ENCODE measurements around the gene ASTN2.

Gene ASTN2

DNA sequence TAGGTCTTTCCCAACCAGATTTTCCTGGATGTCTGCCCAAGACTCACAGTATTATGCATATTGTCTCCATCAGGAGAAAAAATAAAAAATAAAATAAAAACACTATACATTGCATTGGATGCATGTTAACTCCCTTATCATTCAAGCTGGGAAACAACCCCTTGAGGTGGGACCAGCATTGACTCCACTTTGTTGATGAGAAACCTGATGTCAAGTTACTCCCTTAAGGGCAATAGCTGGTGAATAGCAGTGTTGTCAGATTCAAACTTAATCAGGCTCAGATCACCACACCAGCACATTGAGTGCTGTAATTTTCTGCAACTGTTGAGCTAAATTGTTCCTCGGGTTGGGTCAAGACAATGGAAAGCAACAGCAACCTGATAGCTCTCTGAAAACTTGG is 991.7 kb downstream of the ASTN2 start:
- no peak for DNase-seq

DNA sequence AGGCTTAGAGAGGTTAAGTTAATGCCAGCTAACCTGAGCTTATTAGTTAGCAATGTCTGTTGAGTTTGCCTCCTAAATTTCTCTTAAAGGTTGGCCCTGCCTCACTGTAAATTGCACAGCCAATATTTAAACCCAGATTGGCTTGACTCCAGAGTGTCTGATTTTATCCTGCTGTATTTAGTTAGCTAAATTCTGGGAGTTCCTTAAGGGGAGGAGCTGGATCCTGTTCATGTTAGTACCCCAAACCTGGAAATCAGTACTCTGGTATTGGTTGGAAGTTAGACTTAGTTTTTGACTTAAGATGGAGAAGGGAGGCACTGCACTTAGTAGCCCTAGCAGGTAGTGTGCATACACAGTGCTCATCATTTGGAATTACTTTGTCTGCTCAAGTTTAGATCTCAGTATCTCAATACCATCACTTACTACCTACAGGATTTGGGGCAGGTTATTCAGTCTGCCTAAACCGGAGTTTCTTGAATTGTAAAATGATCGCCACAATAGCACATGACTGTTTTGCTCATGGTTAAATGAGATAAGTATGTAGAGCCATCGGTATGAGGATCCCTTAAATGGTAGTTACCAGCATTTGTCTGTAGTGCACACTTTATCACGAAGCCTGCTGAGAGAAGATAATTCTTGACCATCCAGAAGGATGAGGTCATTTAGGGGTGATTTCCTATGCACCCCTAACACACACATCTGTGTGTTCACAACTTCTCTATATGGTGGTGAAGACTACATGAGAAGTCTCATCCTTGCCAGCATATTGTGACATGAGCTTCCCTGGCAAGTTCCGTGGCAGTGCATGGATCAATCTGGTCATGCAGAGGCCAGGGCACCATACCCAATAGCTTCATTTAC is 992.5 kb downstream of the ASTN2 start:
- no peak for DNase-seq

DNA sequence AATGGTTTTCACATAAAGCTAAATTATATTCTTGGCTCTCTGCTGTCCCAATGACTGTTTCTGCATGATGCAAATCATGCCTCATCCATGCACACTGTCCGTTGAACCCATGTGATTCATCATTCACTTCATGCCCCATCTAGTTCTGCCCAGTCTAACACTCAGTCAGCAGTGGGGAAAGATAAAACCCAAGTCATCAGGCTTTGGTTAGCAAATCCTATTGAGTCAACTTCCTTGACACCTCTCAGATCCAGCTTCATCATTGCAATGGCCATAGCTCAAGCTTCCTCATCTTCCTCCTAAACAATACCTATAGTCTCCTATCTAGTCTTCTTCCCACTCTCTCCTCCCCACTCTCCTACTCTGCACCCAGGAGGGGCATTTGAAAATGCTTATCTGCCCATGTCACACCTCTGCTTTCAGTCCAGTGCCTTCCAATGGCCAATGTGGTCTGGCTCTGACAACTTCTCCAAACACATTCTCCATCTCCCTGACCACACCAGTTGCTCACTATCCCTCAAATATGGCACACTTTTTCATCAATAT is 993.8 kb downstream of the ASTN2 start:
- DNase-seq = no peak

DNA sequence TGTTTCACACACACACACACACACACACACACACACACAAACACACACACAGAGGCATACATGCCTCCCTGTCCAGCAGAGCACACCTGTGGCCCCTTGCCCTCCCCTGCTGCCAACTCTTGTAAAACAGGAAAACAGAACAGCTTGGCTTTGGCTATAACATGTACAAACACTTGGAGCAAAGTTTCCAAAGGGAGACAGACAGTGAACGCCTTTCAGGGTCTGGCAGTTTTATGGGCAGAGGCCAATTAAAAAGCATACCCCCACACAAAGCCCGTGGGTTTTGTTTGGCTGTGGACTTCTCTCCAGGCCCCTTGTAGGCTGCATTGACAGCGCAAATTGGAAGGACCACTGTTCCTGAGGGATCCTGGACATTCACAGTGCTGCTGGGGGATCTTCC is 995.7 kb downstream of the ASTN2 start:
- DNase-seq = no peak

DNA sequence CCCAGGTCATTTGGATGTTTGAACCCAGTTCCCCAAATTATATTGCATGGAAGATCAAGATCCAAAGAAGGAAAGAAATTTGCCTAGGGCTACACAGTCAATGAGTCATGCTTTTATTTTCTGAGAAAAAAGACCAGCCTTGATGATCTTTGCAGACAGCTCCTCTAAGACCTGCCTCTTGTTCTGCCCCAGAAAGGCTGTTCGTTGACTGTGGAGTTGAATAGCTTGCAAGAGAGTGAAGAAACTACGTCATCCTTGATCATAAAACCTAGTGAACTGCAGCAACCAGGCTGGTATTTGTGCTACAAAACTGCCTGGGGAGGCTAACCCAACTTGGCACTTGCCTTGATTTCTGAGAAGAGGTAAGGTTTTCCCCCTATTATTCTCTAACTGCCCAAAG is 997.4 kb downstream of the ASTN2 start:
- no peak for DNase-seq

DNA sequence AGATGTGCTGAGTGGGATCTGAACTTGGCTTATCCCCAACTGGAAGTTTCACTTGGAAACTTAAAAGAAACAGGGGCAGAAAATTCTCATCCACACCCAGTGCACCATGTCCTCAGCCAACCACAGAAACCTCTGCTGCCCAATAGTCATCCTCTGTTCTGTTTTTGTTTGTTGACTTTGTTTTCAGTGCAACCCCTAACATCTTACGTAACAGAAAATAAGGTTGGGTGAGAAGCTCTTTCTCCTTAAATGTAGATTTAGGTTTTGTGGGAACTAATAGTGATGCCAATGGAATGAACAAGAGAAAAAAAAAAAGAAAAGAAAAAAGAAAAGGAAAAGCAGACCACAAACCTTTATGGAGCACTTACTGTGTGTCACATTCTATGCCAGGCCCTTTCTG is 998.4 kb downstream of the ASTN2 start:
- no peak for DNase-seq

DNA sequence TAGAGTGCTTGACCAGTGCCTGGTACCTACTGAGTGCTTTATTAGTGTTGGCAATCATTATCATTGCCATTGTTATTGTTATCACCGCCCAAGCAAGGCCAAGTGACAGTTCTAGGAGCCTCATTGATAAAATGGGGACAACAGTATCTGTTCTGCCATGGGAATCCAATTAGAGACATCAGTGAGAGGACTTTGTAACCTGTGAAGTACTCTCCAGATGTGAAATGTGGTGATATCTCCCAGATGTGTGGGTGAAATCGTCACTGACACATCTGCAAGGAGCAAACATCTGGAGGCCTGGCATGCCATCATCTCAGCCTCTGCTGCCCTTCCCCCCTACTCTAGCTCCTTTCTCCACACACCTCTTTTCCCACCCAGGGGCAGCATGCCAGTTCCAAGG is 1000.5 kb downstream of the ASTN2 start:
- DNase-seq = peak; percentile 43

DNA sequence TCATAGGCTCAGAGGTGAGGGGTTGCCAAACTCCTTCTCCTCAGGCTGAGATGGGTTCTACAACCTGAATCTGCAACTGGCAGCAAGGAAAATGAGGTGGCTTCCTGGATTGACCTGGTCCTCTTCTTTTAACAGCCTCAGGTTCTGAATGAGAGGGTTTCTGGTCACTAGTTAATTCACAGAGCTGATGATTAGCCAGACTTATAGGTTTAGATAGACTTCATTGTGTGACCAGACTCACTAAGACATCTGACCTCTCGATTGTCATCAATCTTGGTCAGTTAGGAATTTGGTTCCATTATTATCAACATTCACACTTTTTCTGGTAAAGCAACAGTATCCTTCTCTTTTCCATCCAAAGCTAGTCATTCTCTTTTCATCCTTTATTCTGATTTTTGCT is 1003.4 kb downstream of the ASTN2 start:
- DNase-seq = no peak

DNA sequence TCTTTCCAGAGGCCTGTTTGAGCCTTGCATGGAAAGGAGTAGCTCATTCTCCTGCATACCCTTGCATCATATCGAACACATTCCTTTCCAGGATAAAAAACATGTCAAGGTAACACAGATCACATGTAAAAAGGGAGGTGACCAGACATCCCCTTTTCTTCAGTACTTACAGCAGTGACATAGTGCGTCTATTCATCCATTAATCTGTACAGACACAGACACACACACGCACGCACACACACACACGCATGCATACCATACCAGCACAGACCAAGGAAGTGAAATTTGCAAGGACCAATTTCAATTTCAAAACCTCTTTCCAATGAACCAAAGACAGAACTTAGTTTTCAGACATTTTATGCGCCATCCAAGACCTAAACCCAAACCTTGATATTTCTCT is 1005.2 kb downstream of the ASTN2 start:
- DNase-seq = no peak

DNA sequence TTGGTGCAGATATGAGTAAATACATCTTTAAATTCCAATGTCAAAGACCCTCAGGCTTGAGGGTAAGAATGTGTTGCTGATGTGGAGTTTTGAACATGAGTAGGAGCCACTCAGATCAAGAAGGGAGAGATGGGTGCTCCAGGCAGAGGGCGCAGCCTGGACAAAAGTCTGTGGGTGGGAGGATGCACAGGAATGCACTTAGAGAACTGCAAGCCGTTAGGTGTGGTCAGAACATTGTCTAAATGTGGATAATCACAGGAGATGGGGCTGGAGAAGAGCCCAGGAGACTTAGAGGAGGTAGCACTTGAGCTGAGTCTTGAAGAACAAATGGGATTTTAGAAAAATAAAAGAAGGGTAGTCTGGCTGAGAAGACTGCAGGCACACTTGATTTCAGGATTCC is 1005.7 kb downstream of the ASTN2 start:
- DNase-seq = no peak

DNA sequence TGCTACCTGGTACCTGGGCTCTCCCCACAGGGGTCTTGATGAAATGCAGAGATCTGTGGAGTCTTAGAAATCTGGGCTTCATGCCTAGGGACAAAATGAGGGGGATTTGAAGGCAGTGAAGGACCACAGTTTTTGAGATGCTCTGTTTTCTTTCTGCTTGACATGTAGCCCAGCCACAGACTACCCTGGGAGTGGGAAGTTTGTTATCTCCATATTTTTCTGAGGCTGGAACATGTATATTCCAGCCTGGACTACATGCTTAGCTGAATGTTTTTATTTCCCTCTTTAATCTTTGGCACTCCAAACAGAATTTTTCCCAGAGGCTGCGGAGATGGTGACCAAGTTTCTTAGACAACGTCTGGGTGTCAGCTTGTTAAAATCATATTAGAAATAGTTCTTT is 1008.4 kb downstream of the ASTN2 start:
- no peak for DNase-seq

DNA sequence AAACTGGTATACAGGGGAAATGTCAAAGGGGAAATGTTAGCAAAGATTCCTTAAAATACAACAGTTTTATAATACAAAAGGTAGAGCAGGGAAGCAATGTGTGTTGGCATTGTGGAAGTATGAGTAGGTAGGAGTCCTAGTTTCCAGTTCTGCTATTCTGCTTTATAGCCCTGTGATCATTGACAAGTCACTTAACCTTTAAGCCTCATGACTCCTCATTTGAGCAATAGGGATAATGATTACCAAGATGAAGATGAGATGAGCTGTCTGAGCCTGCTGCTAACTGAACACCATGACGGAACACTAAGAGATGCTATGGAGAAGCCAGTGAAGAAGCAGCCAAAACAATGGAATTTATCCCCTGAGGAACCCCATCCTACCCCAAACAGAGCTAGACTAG is 1009.5 kb downstream of the ASTN2 start:
- no peak for DNase-seq

DNA sequence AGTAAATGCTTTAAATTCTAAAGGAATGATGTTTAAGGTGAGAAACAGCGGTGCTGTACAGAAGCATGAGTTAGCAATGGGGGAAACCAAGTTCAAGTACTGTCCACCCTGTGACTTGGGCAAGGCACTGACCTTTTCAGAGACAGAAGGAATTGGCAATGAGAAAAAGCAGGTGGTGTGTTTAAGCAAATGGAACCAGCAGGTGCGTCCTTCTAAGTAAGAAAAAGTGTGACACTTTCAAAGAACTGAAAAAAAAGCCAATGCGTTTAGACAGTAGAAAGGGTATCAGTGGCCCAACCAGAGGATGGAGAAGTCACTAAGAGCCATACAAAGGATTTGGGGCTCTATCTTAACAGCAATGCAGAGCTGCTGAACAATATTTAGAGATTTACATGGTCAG is 1010.6 kb downstream of the ASTN2 start:
- DNase-seq = no peak

DNA sequence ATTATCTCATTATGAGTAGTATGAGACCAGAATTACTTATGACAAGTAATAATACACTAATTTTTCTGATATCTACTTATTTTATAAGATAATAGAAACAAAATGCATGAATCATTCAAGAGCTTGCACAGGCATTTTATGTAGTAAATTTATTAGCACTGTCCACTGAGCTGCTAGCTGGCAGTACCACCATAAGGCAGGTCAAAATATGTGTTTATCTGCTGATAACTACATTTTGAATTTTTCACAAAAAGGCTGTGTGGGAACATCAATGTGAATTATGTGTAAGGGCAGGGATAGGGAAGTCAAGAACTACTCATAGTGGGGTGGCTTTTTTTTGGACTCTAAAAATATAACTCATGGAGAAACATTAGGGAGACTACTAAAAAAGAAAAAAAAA is 1011.7 kb downstream of the ASTN2 start:
- no peak for DNase-seq

DNA sequence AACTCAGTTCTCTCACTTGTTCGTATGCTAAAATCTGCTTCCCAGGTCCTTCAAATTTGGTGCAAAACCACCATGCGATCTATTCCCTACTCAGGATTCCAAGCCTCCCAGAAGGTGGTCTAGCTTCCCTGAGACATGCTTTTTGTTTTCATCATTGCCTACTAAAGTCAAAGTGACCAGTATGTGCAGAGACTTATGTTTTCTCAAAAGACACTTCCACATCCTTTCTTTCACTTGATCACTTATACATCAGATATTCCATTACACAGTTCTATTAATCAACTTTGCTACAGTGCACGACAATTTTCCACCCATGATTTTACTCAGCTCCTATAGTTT is 1019.2 kb downstream of the ASTN2 start:
- no peak for DNase-seq

DNA sequence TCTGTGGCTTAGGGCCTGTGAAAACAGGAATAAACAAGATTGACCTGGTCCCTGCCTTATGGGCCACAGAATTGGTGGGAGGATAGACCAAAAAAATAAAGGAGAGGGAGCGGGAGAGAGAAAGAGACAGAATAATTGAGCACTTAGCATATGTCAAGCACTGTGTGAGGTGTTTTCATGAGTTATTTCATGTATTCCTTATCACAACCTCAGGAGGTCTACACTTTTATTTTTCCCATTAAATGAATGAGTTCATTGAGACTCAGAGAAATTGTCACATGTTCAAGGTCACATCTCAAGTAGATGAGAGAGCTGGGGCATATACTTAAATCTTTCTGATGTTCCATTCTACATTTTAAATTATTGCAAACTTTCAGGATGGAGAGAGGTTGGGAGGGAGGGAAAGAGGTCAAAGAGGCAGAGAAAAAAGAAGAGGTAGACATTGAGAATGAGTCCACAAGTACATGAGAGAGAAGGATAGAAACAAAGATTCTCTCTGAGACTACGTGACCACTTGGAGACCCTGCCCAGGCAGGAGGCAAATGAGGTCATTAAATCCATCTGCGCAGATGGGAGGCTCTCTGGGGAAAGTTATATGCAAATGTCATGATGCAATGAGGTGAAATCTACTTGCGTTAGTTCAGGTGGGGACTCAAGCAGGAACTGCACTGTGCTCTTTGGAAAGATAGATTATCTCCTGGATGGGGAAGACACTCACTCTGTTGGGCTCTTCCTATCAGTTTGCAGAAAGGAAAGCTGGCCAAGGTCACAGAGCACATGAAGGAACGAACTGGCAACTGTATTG is 1019.8 kb downstream of the ASTN2 start:
- DNase-seq = no peak

DNA sequence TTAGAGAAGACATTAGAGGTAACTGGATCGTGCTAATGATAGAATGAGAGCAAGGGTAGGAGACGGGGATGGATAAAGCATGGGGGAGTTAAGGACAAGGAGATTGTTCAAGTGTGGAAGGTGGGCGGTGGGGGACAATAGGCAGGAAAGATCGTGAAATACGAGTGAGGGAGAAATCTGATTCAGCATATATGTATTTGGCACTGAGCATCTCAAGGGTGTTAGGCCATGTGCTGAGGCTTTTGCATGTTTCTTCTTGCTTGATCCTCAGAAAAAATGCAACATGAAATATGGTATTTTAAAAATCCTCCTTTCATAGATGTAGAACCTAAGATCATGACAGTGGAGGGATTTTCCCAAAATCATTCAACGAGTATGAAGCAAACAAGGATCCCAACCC is 1020.8 kb downstream of the ASTN2 start:
- DNase-seq = no peak

DNA sequence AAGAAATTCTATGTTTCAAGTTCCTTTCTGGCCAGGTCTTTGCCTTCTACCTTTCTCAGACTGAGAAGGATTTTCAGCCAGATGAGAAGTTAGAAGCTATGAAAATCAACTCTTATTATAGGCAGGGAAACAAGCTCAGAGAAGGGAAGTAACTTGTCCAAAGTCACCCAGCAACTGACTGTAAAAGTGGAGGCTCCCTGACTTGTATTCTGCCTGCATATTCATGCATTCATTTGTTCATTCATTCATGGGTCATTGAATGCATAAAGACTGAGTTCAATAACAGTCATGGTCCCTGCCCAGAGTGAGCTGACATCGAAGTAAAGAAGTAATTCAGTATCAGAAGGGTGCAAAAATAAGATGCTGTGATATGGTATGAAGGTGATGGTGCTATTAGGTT is 1021.7 kb downstream of the ASTN2 start:
- no peak for DNase-seq

DNA sequence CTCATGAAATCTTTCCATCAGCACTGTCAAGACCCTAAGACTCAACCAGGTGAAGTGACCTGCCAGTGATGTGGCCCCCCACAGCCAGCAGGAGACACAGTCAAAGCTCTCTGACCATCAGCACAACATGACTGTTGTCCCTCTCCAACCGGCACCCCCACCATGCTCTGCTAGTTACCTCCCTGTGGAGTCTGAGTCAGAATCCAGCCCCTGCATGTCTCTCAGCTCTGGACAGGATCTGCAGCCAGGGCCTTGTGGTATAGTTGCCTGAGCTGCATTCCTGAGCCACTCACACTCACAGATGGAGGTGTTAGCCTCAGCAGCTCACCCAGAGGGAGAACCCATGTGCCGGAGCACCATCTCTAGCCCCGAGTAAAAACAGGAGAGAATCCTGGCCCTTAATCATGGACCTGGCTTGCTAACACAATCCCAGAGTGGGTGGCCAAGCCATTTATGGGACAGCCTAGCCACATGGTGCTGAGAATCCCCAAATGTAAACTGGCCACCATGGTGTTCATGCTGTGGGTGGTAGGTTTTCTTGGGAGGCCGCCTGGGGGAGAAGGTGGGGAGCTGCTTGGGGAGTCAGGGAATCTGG is 1023.5 kb downstream of the ASTN2 start:
- DNase-seq = no peak

DNA sequence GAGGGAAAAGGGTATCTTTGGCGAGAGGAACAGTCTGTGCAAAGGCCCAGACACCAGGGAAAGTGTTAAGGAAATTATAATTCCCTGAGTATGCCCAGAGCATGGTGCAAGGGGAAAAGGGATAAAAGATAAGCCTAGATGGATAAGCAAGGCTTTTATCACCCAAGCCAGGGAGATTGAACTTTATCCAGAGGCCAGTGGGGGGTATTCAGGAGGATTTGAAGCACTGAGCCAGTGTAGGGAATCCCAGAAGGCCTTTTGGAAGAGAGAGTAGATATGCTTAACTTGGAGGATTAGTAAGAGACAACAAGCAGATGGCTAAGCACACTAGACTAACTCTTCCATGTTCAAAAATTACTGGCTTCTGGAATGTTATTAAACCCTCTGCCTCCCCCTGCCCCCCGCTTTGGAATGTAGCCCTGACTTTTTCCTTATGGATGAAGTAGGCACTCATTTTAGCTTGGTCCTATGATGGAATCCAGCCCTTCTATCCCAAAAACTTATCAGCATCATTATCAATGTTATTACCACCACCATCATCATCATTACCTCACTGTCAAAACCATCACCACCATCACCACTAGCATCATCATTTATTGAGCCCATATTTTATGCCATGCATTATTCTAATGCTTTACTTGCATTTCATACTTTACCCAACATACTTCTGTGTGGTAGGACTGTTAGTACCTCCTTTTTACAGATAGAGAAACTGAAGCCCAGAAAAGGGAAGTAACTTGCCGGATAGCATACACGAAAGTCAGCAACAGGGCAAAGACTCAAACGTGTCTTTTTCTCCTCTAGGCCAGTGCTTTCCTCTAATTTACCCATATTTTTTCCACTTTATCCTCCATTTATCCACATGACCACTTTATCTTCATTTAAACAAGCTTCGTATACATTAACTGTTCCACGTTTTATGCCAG is 1024.3 kb downstream of the ASTN2 start:
- no peak for DNase-seq

DNA sequence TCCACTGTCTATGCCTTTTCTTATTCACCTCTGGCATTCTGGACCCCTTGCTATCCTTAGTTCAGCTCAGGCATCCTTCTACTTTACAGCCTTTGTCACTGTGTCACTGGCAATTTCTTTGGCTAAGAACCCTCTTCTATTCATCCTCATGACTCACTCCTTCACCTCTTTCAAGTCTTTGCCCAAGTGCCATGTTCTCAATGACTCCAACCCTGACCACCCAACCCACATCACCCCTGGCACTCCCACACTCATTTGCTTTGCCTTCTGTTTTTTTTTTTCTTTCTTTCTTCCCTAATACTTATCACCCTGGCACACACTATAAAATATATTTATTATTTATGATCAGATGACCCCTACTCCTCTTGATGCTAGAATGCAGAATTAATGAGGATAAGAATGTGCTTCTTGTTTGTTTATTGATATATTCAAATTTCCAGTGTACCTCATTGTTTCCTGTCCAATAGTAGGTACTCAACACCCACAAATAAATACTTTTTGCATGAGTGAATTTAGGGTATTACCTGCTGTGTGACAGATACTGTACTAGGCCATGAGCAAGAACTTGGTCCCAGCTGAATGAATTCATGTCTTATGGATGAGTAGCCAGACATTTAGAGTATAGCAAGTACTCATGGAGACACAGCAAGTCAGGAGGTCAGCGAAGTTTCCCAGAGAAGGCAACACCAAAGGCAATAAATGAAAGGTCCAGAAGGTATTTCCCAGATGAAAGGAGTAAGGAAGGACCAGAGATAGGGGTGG is 1025.1 kb downstream of the ASTN2 start:
- no peak for DNase-seq

Data from left hindlimb (tissue), 1 donor.